Naive B cell (primary cell): Measurements from ENCODE around the gene ZNF143. TPM values are rescaled to one million over a fixed set of nuclear protein-coding genes. Genes with fewer than 3 reads are reported as not detected.
"Not testable (repeated sequence)": the region's sequence is repeated elsewhere in the genome, so short reads cannot be mapped to it uniquely, and the experiment has no call there.

Experiments used
- ATAC-seq, 2 donors: fragments of 150-1000 bp; cut with Tn5 transposase; 2 replicates each; pipeline ENCODE4 v1.10.0; 2021; ENCODE audit warnings: low read depth in 2 of 2, mild to moderate bottlenecking in 2 of 2, moderate library complexity in 2 of 2
- DNase-seq: peaks from one replicate; pipeline ENCODE4 v3.0.0; 2022
- H3K27ac Mint-ChIP-seq, 6 donors: one replicate each; pipeline ENCODE4 v1.8.0; 2020 to 2022; ENCODE audit warnings: mild to moderate bottlenecking in 6 of 6, mixed read lengths in 6 of 6, moderate library complexity in 5 of 6, inconsistent platforms in 2 of 6
- H3K27me3 Mint-ChIP-seq, 3 donors: one replicate each; pipeline ENCODE4 v1.8.0; 2021 to 2022; ENCODE audit warnings: mixed read lengths in 3 of 3, mild to moderate bottlenecking in 1 of 3
- H3K36me3 Mint-ChIP-seq, 2 donors: one replicate each; pipeline ENCODE4 v1.8.0; 2020 to 2022; ENCODE audit warnings: mixed read lengths in 2 of 2, inconsistent platforms in 1 of 2, mild to moderate bottlenecking in 1 of 2
- H3K4me1 Mint-ChIP-seq, 3 donors: one replicate each; pipeline ENCODE4 v1.8.0; 2020 to 2022; ENCODE audit warnings: mixed read lengths in 3 of 3, inconsistent platforms in 1 of 3, mild to moderate bottlenecking in 1 of 3, moderate library complexity in 1 of 3
- H3K4me3 Mint-ChIP-seq, 8 donors: one replicate each; pipeline ENCODE4 v1.8.0; 2020 to 2022; ENCODE audit warnings: mild to moderate bottlenecking in 8 of 8, mixed read lengths in 8 of 8, moderate library complexity in 8 of 8, inconsistent platforms in 2 of 8
- H3K9me3 Mint-ChIP-seq, 7 donors: one replicate each; pipeline ENCODE4 v1.8.0; 2020 to 2022; ENCODE audit warnings: mixed read lengths in 7 of 7, mild to moderate bottlenecking in 5 of 7, inconsistent platforms in 2 of 7, moderate library complexity in 1 of 7
- polyA plus RNA-seq, 6 donors: library from polyadenylated mRNA; unstranded; fragments of 300-500 nt; fragmentation: Illumina TruSeq; gene quantifications; one replicate each; pipeline ENCODE4 v1.2.3, GENCODE V29; 2021; ENCODE audit warnings: low read depth in 6 of 6

ZNF143 gene
- polyA plus RNA-seq, 6 donors from 2014 or later, result 16.0 to 46.8 (median 34.9) TPM

GRCh38 chr11:9509041-9509440, 48.2 kb downstream of the ZNF143 start:
- Mint-ChIP-seq H3K27me3 (no peaks in the 10 kb centered on the region), H3K4me1 (peaks cover 5 to 12% (median 9%) of the 10 kb centered on the region in 3 donors), H3K9me3 (no peaks in the 10 kb centered on the region), H3K36me3 (peaks cover 26 to 29% of the 10 kb centered on the region in 2 donors), H3K4me3 (no peak overlapping the region), H3K27ac (peak overlapping the region in 1 of 6 donors; percentile 35)
- ATAC-seq (no peak), DNase-seq (no peak)

GRCh38 chr11:9512370-9513019, 51.7 kb downstream of the ZNF143 start:
- ATAC-seq (no peak), DNase-seq (no peak)
- Mint-ChIP-seq H3K27me3 (no peaks in the 10 kb centered on the region), H3K9me3 (no peaks in the 10 kb centered on the region), H3K4me1 (peaks cover 5 to 13% (median 9%) of the 10 kb centered on the region in 3 donors), H3K27ac (peak overlapping the region in 1 of 6 donors; percentile 41), H3K4me3 (no peak overlapping the region), H3K36me3 (peaks cover 53 to 55% of the 10 kb centered on the region in 2 donors)

GRCh38 chr11:9514576-9514975, 53.8 kb downstream of the ZNF143 start:
- not testable (repeated sequence) for H3K4me1 Mint-ChIP-seq, H3K9me3 Mint-ChIP-seq, DNase-seq, H3K4me3 Mint-ChIP-seq, ATAC-seq, H3K27me3 Mint-ChIP-seq
- Mint-ChIP-seq H3K36me3 (peaks cover 44 to 52% of the 10 kb centered on the region in 2 donors), H3K27ac (peak overlapping the region in 2 of 6 donors; percentile 20 to 25)

- DNase-seq (no peak), ATAC-seq (no peak)
- no peaks in the 10 kb centered on the region for H3K9me3 Mint-ChIP-seq
- peaks cover 0 to 4% (median 2%) of the 10 kb centered on the region in 3 donors for H3K4me1 Mint-ChIP-seq
- no peak overlapping the region for H3K4me3 Mint-ChIP-seq
- peaks cover 44 to 55% of the 10 kb centered on the region in 2 donors for H3K36me3 Mint-ChIP-seq
- no peaks in the 10 kb centered on the region for H3K27me3 Mint-ChIP-seq
- no peak overlapping the region for H3K27ac Mint-ChIP-seq
Measured at GRCh38 chr11:9516113-9516512, 55.3 kb downstream of the ZNF143 start.

- peaks cover 0 to 4% (median 0%) of the 10 kb centered on the region in 3 donors for H3K4me1 Mint-ChIP-seq
- peaks cover 35 to 43% of the 10 kb centered on the region in 2 donors for H3K36me3 Mint-ChIP-seq
- ATAC-seq (no peak), DNase-seq (no peak)
- no peaks in the 10 kb centered on the region for H3K27me3 Mint-ChIP-seq
- no peaks in the 10 kb centered on the region for H3K9me3 Mint-ChIP-seq
- no peak overlapping the region for H3K27ac Mint-ChIP-seq
- no peak overlapping the region for H3K4me3 Mint-ChIP-seq
Measured at GRCh38 chr11:9518835-9519410, 58.1 kb downstream of the ZNF143 start.

GRCh38 chr11:9524001-9524400, 63.2 kb downstream of the ZNF143 start:
- DNase-seq, result no peak
- Mint-ChIP-seq H3K9me3 (no peaks in the 10 kb centered on the region), H3K4me3 (no peak overlapping the region), H3K4me1 (no peaks in the 10 kb centered on the region), H3K27me3 (no peaks in the 10 kb centered on the region), H3K36me3 (peaks cover 13 to 16% of the 10 kb centered on the region in 2 donors), H3K27ac (no peak overlapping the region)
- ATAC-seq, result no peak

GRCh38 chr11:9525116-9525515, 64.3 kb downstream of the ZNF143 start:
- Mint-ChIP-seq H3K4me1 (no peaks in the 10 kb centered on the region), H3K27me3 (no peaks in the 10 kb centered on the region), H3K4me3 (no peak overlapping the region), H3K36me3 (peaks cover 11 to 13% of the 10 kb centered on the region in 2 donors), H3K9me3 (no peaks in the 10 kb centered on the region), H3K27ac (peak overlapping the region in 1 of 6 donors; percentile 21)
- DNase-seq (no peak), ATAC-seq (no peak)

- Mint-ChIP-seq H3K27me3 (no peaks in the 10 kb centered on the region), H3K9me3 (no peaks in the 10 kb centered on the region), H3K27ac (no peak overlapping the region), H3K36me3 (peaks cover 6 to 7% of the 10 kb centered on the region in 2 donors), H3K4me1 (no peaks in the 10 kb centered on the region), H3K4me3 (no peak overlapping the region)
- no peak for DNase-seq
- ATAC-seq, result no peak
Measured at GRCh38 chr11:9527481-9528135, 66.8 kb downstream of the ZNF143 start.

GRCh38 chr11:9528136-9528501, 67.3 kb downstream of the ZNF143 start:
- peaks cover 6 to 7% of the 10 kb centered on the region in 2 donors for H3K36me3 Mint-ChIP-seq
- no peak for ATAC-seq
- H3K9me3 Mint-ChIP-seq, result no peaks in the 10 kb centered on the region
- no peaks in the 10 kb centered on the region for H3K27me3 Mint-ChIP-seq
- DNase-seq, result no peak
- H3K4me3 Mint-ChIP-seq, result no peak overlapping the region
- H3K4me1 Mint-ChIP-seq, result no peaks in the 10 kb centered on the region
- H3K27ac Mint-ChIP-seq, result no peak overlapping the region

GRCh38 chr11:9528573-9529333, 67.9 kb downstream of the ZNF143 start:
- no peak for DNase-seq
- Mint-ChIP-seq H3K4me3 (no peak overlapping the region), H3K36me3 (peaks cover 6 to 7% of the 10 kb centered on the region in 2 donors), H3K4me1 (no peaks in the 10 kb centered on the region), H3K27me3 (no peaks in the 10 kb centered on the region), H3K27ac (no peak overlapping the region), H3K9me3 (no peaks in the 10 kb centered on the region)
- no peak for ATAC-seq

- no peak overlapping the region for H3K27ac Mint-ChIP-seq
- no peak overlapping the region for H3K4me3 Mint-ChIP-seq
- H3K27me3 Mint-ChIP-seq, result no peaks in the 10 kb centered on the region
- no peaks in the 10 kb centered on the region for H3K9me3 Mint-ChIP-seq
- DNase-seq (no peak), ATAC-seq (no peak)
- no peaks in the 10 kb centered on the region for H3K4me1 Mint-ChIP-seq
- H3K36me3 Mint-ChIP-seq, result peaks cover 6 to 7% of the 10 kb centered on the region in 2 donors
Measured at GRCh38 chr11:9529334-9529650, 68.5 kb downstream of the ZNF143 start.

GRCh38 chr11:9530020-9530621, 69.3 kb downstream of the ZNF143 start:
- peak overlapping the region in 1 of 6 donors; percentile 39 for H3K27ac Mint-ChIP-seq
- peaks cover 0 to 4% (median 0%) of the 10 kb centered on the region in 3 donors for H3K4me1 Mint-ChIP-seq
- H3K9me3 Mint-ChIP-seq, result no peaks in the 10 kb centered on the region
- no peaks in the 10 kb centered on the region for H3K27me3 Mint-ChIP-seq
- H3K36me3 Mint-ChIP-seq, result peaks cover 6 to 7% of the 10 kb centered on the region in 2 donors
- DNase-seq, result no peak
- no peak for ATAC-seq
- peak overlapping the region in 1 of 8 donors; percentile 41 for H3K4me3 Mint-ChIP-seq

- H3K4me3 Mint-ChIP-seq, result peak overlapping the region in 1 of 8 donors; percentile 61
- no peaks in the 10 kb centered on the region for H3K9me3 Mint-ChIP-seq
- peaks cover 6 to 7% of the 10 kb centered on the region in 2 donors for H3K36me3 Mint-ChIP-seq
- no peaks in the 10 kb centered on the region for H3K27me3 Mint-ChIP-seq
- no peak for ATAC-seq
- H3K4me1 Mint-ChIP-seq, result peaks cover 0 to 7% (median 0%) of the 10 kb centered on the region in 3 donors
- no peak for DNase-seq
- peak overlapping the region in 2 of 6 donors; percentile 54 to 82 for H3K27ac Mint-ChIP-seq
Measured at GRCh38 chr11:9530901-9531625, 70.3 kb downstream of the ZNF143 start.
